Lower leg skin (tissue), 4 donors: Measurements from ENCODE around the gene MID1. TPM values are rescaled to one million over a fixed set of nuclear protein-coding genes. Genes with fewer than 3 reads are reported as not detected.

Experiments used
- DNase-seq, 2 donors: peaks; one replicate each; pipeline ENCODE4 v3.0.0-alpha.2; 2019; ENCODE audit warnings: low spot score in 2 of 2
- H3K4me3 ChIP-seq: fragments of 200-600 bp; sonication (generic); 2 replicates; pipeline ENCODE4 v1.5.1; 2017; ENCODE audit warnings: mild to moderate bottlenecking, low read depth; ENCODE audit not compliant: poor library complexity, severe bottlenecking
- CTCF ChIP-seq, 3 donors: fragments of 450-650 bp; IDR thresholded peaks; one replicate each; pipeline ENCODE4 v1.5.1; 2016; ENCODE audit warnings: antibody characterized with exemption in 3 of 3, mild to moderate bottlenecking in 3 of 3, moderate library complexity in 2 of 3
- POLR2A ChIP-seq, 2 donors: fragments of 450-650 bp; IDR thresholded peaks; one replicate each; pipeline ENCODE4 v1.6.1; 2016 to 2017; ENCODE audit warnings: antibody characterized with exemption in 2 of 2, mild to moderate bottlenecking in 1 of 2, moderate library complexity in 1 of 2
- WGBS, 2 donors: methylation state at CpG; one replicate each; pipeline ENCODE4 v1.1.5; 2018; 5-methylcytosine and 5-hydroxymethylcytosine counted together
- intact Hi-C: fragments of 100-400 bp; cut with DNase I; formaldehyde crosslinking; loops from one replicate; pipeline ENCODE4 v1.15.0; 2023; ENCODE audit warnings: low total_unique reads
- total RNA-seq, 4 donors: library from RNA; depleted of rRNA; stranded (reverse); fragments of >200 nt; gene quantifications; one replicate each; pipeline ENCODE4 v1.1.0, GENCODE V29; 2016

The MID1 gene
- total RNA-seq, 4 donors from 2014 or later = 2.7 to 7.2 (median 3.9) TPM

DNA sequence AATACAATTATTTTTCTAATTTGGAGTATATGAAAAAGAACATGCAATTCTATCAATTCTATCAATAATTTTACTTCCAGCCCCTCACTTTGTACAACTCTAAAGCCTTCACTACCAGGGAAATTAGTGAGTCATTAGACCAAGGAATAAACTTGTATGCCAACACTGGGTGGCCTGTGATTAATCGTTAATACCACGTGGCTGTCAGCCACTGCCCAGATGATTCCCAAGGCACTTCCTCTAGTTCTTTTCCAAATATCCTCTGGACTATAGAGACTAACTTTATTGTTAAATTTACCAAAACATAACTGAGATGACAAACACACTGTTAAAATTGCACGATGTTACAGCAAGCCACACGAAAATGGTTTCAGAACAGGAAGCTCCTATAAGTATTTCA lies 45.7 kb downstream of the MID1 start:
- no peak for DNase-seq
- intact Hi-C loops = no loop called here
- 37 to 49% methylated on average over 4 of the region's 4 CpGs for WGBS, 2 donors
- TF ChIP-seq CTCF (IDR thresholded peaks at IDR 0.05) (no peak), POLR2A (IDR thresholded peaks at IDR 0.05) (no peak)
- H3K4me3 ChIP-seq = no peak overlapping the region

- intact Hi-C loops = no loop called here
- TF ChIP-seq CTCF (IDR thresholded peaks at IDR 0.05) (no peak), POLR2A (IDR thresholded peaks at IDR 0.05) (no peak)
Measured at GRCh38 chrX:10571260-10571659, 49.1 kb downstream of the MID1 start.

DNA sequence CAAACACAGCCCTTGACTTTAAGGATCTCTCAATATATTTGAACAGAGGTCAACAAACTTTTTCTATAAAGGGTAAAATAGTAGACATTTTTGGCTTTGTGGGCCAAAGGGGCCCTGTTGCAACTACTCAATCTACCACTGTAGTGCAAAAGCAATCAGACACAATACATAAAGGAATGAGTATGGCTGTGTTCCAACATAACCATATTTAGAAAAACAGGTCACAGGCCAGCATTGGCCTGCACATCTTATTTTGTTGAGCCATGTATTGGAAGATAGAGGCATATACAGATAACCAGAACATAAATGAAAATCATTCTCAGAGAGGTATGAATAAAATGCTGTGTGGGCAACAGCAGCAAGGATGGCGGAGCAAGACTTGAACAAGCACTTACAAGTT lies 49.8 kb downstream of the MID1 start:
- WGBS, 2 donors = 67 to 83% methylated on average over 1 of the region's 1 CpG
- TF ChIP-seq POLR2A (IDR thresholded peaks at IDR 0.05) (no peak), CTCF (IDR thresholded peaks at IDR 0.05) (no peak)
- H3K4me3 ChIP-seq = no peak overlapping the region
- DNase-seq = no peak
- intact Hi-C loops = no loop called here

More at GRCh38 chrX:10571260-10571659, 49.1 kb downstream of the MID1 start:
- DNase-seq = no peak
- H3K4me3 ChIP-seq = no peak overlapping the region
- WGBS, 2 donors = 83 to 100% methylated on average over 1 of the region's 1 CpG

DNA sequence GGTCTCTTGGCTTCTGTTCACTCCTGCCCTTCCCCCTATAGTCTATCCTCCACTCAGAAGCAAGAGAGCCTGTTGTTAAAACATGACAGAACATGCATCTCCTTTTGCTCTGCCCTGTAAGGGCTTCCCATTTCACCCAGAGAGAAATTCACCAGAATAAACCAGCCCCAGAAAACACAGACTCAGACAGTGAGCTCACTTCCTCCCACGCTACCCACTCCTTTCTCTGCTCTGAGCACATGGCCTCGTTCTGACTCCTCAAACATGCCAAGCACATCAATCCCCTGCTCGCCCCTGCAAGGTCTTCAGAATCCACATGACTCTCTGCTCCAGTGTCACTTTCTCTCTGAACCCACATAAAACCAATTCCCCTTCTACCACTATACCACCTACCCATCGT lies 50.4 kb downstream of the MID1 start:
- no peak for DNase-seq
- intact Hi-C loops = no loop called here
- 53 to 57% methylated on average over 4 of the region's 4 CpGs for WGBS, 2 donors
- no peak overlapping the region for H3K4me3 ChIP-seq
- TF ChIP-seq CTCF (IDR thresholded peaks at IDR 0.05) (no peak), POLR2A (IDR thresholded peaks at IDR 0.05) (no peak)

DNA sequence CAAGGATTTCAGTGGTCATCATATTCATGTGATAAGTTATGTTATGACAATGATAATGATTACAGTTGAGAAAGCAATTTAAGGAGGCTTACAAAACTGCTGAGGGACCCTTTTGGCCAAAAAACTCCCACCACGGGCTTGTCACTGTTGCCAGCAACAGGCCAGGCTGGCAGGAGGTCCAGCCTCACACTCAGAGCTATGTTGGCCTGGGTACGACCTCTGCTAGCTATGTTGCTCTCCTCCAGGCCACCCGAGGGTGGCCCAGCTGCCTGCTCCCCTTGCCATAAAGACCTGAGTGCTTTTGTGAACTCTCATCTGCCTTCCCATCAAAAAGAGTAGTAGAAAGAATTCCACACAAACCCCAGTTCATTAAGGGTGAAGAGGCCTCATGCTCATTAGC lies 52.0 kb downstream of the MID1 start:
- H3K4me3 ChIP-seq = no peak overlapping the region
- TF ChIP-seq POLR2A (IDR thresholded peaks at IDR 0.05) = no peak
- TF ChIP-seq CTCF (IDR thresholded peaks at IDR 0.05) = no peak
- WGBS, 2 donors = 48 to 53% methylated on average over 3 of the region's 3 CpGs
- intact Hi-C loops = no loop called here
- DNase-seq = no peak

- 91 to 97% methylated on average over 10 to 20 of the region's 20 CpGs for whole genome bisulfite sequencing, 2 donors
- intact Hi-C loops = no loop called here
- no peak for DNase-seq
- no peak overlapping the region for H3K4me3 ChIP-seq
- TF ChIP-seq POLR2A (IDR thresholded peaks at IDR 0.05) = no peak
- no peak for TF ChIP-seq CTCF (IDR thresholded peaks at IDR 0.05)
Measured at GRCh38 chrX:10567136-10567535, 53.2 kb downstream of the MID1 start.
